Eye (tissue), 1 donor: Measurements from ENCODE around the gene ACAD9.
"Not testable (repeated sequence)": the region's sequence is repeated elsewhere in the genome, so short reads cannot be mapped to it uniquely, and the experiment has no call there.

ENCODE experiments used
- DNase-seq: peaks from one replicate; pipeline ENCODE4 v3.0.0-alpha.2; 2015

Gene ACAD9

GRCh38 chr3:128863560-128863959 is 15.9 kb upstream of the ACAD9 start:
- DNase-seq = no peak

- peak; percentile 45 for DNase-seq
These were observed 15.0 kb upstream of the ACAD9 start for GRCh38 chr3:128864351-128864811.

- DNase-seq = peak; percentile 69
These were observed 14.3 kb upstream of the ACAD9 start for GRCh38 chr3:128864849-128865804.

GRCh38 chr3:128867200-128868125 is 12.0 kb upstream of the ACAD9 start:
- DNase-seq = no peak

GRCh38 chr3:128870347-128870746 is 9.1 kb upstream of the ACAD9 start:
- DNase-seq = no peak

GRCh38 chr3:128872282-128872681 is 7.1 kb upstream of the ACAD9 start:
- DNase-seq = no peak

- DNase-seq = no peak
These were observed 6.7 kb upstream of the ACAD9 start for GRCh38 chr3:128872744-128873143.

GRCh38 chr3:128873244-128874022 is 6.0 kb upstream of the ACAD9 start:
- no peak for DNase-seq

- peak; percentile 40 for DNase-seq
These were observed 4.8 kb upstream of the ACAD9 start for GRCh38 chr3:128874481-128875180.

GRCh38 chr3:128875556-128876120 is 3.8 kb upstream of the ACAD9 start:
- peak; percentile 65 for DNase-seq

- no peak for DNase-seq
These were observed 1.4 kb upstream of the ACAD9 start for GRCh38 chr3:128878011-128878457.

- no peak for DNase-seq
These were observed 780 bp upstream of the ACAD9 start for GRCh38 chr3:128878556-128879124.

GRCh38 chr3:128879991-128880390 is 571 bp downstream of the ACAD9 start:
- no peak for DNase-seq

- DNase-seq = not testable (repeated sequence)
These were observed 1.0 kb downstream of the ACAD9 start for GRCh38 chr3:128880455-128880854.

- DNase-seq = no peak
These were observed 2.2 kb downstream of the ACAD9 start for GRCh38 chr3:128881576-128881975.

GRCh38 chr3:128882719-128883118 is 3.3 kb downstream of the ACAD9 start:
- no peak for DNase-seq

GRCh38 chr3:128884992-128885391 is 5.6 kb downstream of the ACAD9 start:
- no peak for DNase-seq

- no peak for DNase-seq
These were observed 9.9 kb downstream of the ACAD9 start for GRCh38 chr3:128889139-128889894.

GRCh38 chr3:128895843-128896697 is 16.6 kb downstream of the ACAD9 start:
- no peak for DNase-seq
